CD8-positive, alpha-beta memory T cell (primary cell): Measurements from ENCODE around the gene ANXA6. TPM values are rescaled to one million over a fixed set of nuclear protein-coding genes. Genes with fewer than 3 reads are reported as not detected.

ENCODE experiments used
- CTCF ChIA-PET: fragments of 350-600 bp; sonication (Branson Sonifier 250); formaldehyde crosslinking; loops from one replicate; lab custom pipeline; 2021; ENCODE audit warnings: antibody characterized with exemption; lab: Charles Lee
- POLR2A ChIA-PET: fragments of 350-600 bp; sonication (Branson Sonifier 250); formaldehyde crosslinking; loops from one replicate; lab custom pipeline; 2021; ENCODE audit warnings: antibody characterized with exemption; lab: Charles Lee
- DNase-seq, 5 donors: peaks; one replicate each; pipeline versions ENCODE4 v3.0.0 to v3.0.0-alpha.2; 2020 to 2022; ENCODE audit warnings: mixed read lengths in 1 of 5
- H3K27ac ChIP-seq: one replicate; pipeline ENCODE4 v1.7.0; 2013; ENCODE audit warnings: low read depth, mild to moderate bottlenecking, low read length, moderate library complexity
- H3K27me3 ChIP-seq: 2 replicates; pipeline ENCODE4 v1.7.0; 2013; ENCODE audit warnings: low read length, mild to moderate bottlenecking; ENCODE audit not compliant: insufficient read depth, poor library complexity, severe bottlenecking
- H3K36me3 ChIP-seq: 2 replicates; pipeline ENCODE4 v1.7.0; 2013; ENCODE audit warnings: mild to moderate bottlenecking, low read length, moderate library complexity; ENCODE audit not compliant: insufficient read depth
- H3K4me1 ChIP-seq: 2 replicates; pipeline ENCODE4 v1.7.0; 2013; ENCODE audit warnings: mild to moderate bottlenecking, low read length, moderate library complexity; ENCODE audit not compliant: insufficient read depth
- H3K4me3 ChIP-seq: 2 replicates; pipeline ENCODE4 v1.7.0; 2013; ENCODE audit warnings: mild to moderate bottlenecking, low read length
- H3K9me3 ChIP-seq: 2 replicates; pipeline ENCODE4 v1.7.0; 2013; ENCODE audit warnings: mild to moderate bottlenecking, low read length
- H3K27ac Mint-ChIP-seq, 8 donors: one replicate each; pipeline ENCODE4 v1.8.0; 2020 to 2021; ENCODE audit warnings: mixed read lengths in 8 of 8, mild to moderate bottlenecking in 6 of 8, inconsistent platforms in 3 of 8, moderate library complexity in 3 of 8
- H3K27me3 Mint-ChIP-seq, 2 donors: one replicate each; pipeline ENCODE4 v1.8.0; 2020 to 2021; ENCODE audit warnings: mixed read lengths in 2 of 2, mild to moderate bottlenecking in 1 of 2, moderate library complexity in 1 of 2
- H3K36me3 Mint-ChIP-seq, 3 donors: one replicate each; pipeline ENCODE4 v1.8.0; 2020 to 2021; ENCODE audit warnings: mixed read lengths in 3 of 3, inconsistent platforms in 1 of 3, mild to moderate bottlenecking in 1 of 3
- H3K4me1 Mint-ChIP-seq, 3 donors: one replicate each; pipeline ENCODE4 v1.8.0; 2020 to 2021; ENCODE audit warnings: mixed read lengths in 3 of 3, inconsistent platforms in 1 of 3, mild to moderate bottlenecking in 1 of 3
- H3K4me3 Mint-ChIP-seq, 7 donors: one replicate each; pipeline ENCODE4 v1.8.0; 2020 to 2021; ENCODE audit warnings: mixed read lengths in 7 of 7, mild to moderate bottlenecking in 6 of 7, moderate library complexity in 4 of 7, inconsistent platforms in 2 of 7
- H3K9me3 Mint-ChIP-seq, 5 donors: one replicate each; pipeline ENCODE4 v1.8.0; 2020 to 2022; ENCODE audit warnings: mixed read lengths in 5 of 5, mild to moderate bottlenecking in 3 of 5, moderate library complexity in 2 of 5, inconsistent platforms in 1 of 5
- polyA plus RNA-seq: library from polyadenylated mRNA; unstranded; fragments of 300-500 nt; fragmentation: Illumina TruSeq; gene quantifications from one replicate; pipeline ENCODE4 v1.2.3, GENCODE V29; 2021
- total RNA-seq, 2 experiments: library from RNA; stranded (reverse); gene quantifications; one replicate each; pipeline ENCODE4 v1.2.3, GENCODE V29; 2021

ANXA6 gene
- total and polyA plus RNA-seq, 3 experiments from 2014 or later: 351 to 459 (median 452) TPM

DNA sequence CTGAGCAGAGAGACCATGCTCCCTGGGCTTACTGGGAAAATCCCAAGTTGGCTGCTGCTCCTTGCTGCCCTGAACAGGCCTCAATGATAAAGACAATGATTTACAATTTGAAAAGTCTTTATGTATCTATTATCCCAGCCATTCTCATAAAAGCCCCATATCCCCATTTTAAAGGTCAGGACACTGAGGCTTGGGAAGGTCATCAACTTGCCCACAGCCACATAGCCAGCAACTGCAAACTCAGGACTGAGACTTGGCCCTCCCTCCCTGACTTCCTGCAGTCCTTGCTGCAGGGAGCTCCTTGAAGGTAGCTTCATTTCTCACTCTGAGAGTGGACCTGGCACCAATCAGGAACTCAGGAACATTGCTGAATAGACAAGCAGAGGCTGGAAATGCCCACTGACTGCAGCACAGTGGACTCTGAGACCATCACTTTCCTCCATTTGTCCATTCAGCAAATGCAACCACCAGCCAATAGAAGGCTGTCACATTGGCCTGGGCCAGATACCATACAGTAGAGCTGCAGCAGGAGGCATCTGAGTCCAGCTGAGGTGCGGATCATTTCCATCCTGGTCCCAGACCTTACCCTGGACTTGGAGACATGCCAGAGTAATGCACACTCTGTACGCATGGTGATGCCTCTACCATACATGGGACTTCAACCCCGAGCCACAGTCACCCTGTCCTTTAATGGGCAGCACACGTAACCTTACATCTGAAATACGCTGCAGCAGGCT is 95.0 kb downstream of the ANXA6 start:
- H3K36me3 ChIP-seq: peaks cover 65% of the 10 kb centered on the region
- H3K27ac ChIP-seq: no peak overlapping the region
- DNase-seq: no peak
- peaks cover 30 to 70% (median 37%) of the 10 kb centered on the region in 3 donors for H3K4me1 Mint-ChIP-seq
- H3K27ac Mint-ChIP-seq: peak overlapping the region in 3 of 8 donors; percentile 17 to 42 (median 21)
- H3K4me1 ChIP-seq: peaks cover 25% of the 10 kb centered on the region
- H3K9me3 ChIP-seq: no peaks in the 10 kb centered on the region
- H3K36me3 Mint-ChIP-seq: peaks cover 0 to 99% (median 6%) of the 10 kb centered on the region in 3 donors
- H3K9me3 Mint-ChIP-seq: peaks cover 0 to 4% (median 0%) of the 10 kb centered on the region in 5 donors
- CTCF ChIA-PET: interaction anchor here (0.8 to 1.1 kb wide), 4 partner anchors 11 to 52 kb away, joined by 3 to 6 read pairs (median 4); no protein-coding TSS in a partner anchor
- POLR2A ChIA-PET: no interaction called here
- no peak overlapping the region for H3K4me3 ChIP-seq
- no peaks in the 10 kb centered on the region for H3K27me3 Mint-ChIP-seq
- no peak overlapping the region for H3K4me3 Mint-ChIP-seq
- no peaks in the 10 kb centered on the region for H3K27me3 ChIP-seq

- CTCF ChIA-PET: interaction anchor here (0.8 to 2.1 kb wide), 3 partner anchors 13 to 54 kb away, joined by 3 to 11 read pairs (median 5); no protein-coding TSS in a partner anchor
- Mint-ChIP-seq H3K4me1 (peaks cover 18 to 57% (median 18%) of the 10 kb centered on the region in 3 donors), H3K27ac (peak overlapping the region in 7 of 8 donors; percentile 35 to 94 (median 50)), H3K9me3 (peaks cover 0 to 4% (median 0%) of the 10 kb centered on the region in 5 donors), H3K4me3 (no peak overlapping the region), H3K36me3 (peaks cover 0 to 99% (median 8%) of the 10 kb centered on the region in 3 donors), H3K27me3 (no peaks in the 10 kb centered on the region)
- H3K27ac ChIP-seq: no peak overlapping the region
- POLR2A ChIA-PET: no interaction called here
- H3K4me1 ChIP-seq: peaks cover 8% of the 10 kb centered on the region
- no peaks in the 10 kb centered on the region for H3K9me3 ChIP-seq
- H3K4me3 ChIP-seq: no peak overlapping the region
- peaks cover 63% of the 10 kb centered on the region for H3K36me3 ChIP-seq
- DNase-seq: no peak
- no peaks in the 10 kb centered on the region for H3K27me3 ChIP-seq
These were observed 96.8 kb downstream of the ANXA6 start for GRCh38 chr5:151060742-151061141.

GRCh38 chr5:151058891-151059489 is 98.6 kb downstream of the ANXA6 start:
- peaks cover 8% of the 10 kb centered on the region for H3K4me1 ChIP-seq
- H3K27ac ChIP-seq: no peak overlapping the region
- CTCF ChIA-PET: interaction anchor here (1.8 to 14.1 kb wide), 3 partner anchors 11 to 106 kb away, joined by 5 to 267 read pairs (median 5); no protein-coding TSS in a partner anchor
- no peak for DNase-seq
- H3K27me3 ChIP-seq: no peaks in the 10 kb centered on the region
- Mint-ChIP-seq H3K27me3 (no peaks in the 10 kb centered on the region), H3K9me3 (peaks cover 0 to 4% (median 0%) of the 10 kb centered on the region in 5 donors), H3K4me3 (peak overlapping the region in 2 of 7 donors; percentile 11 to 88), H3K36me3 (peaks cover 0 to 99% (median 11%) of the 10 kb centered on the region in 3 donors), H3K27ac (peak overlapping the region; percentile 10 to 95 (median 81)), H3K4me1 (peaks cover 11 to 44% (median 17%) of the 10 kb centered on the region in 3 donors)
- no peak overlapping the region for H3K4me3 ChIP-seq
- POLR2A ChIA-PET: no interaction called here
- H3K9me3 ChIP-seq: no peaks in the 10 kb centered on the region
- H3K36me3 ChIP-seq: peaks cover 72% of the 10 kb centered on the region

DNA sequence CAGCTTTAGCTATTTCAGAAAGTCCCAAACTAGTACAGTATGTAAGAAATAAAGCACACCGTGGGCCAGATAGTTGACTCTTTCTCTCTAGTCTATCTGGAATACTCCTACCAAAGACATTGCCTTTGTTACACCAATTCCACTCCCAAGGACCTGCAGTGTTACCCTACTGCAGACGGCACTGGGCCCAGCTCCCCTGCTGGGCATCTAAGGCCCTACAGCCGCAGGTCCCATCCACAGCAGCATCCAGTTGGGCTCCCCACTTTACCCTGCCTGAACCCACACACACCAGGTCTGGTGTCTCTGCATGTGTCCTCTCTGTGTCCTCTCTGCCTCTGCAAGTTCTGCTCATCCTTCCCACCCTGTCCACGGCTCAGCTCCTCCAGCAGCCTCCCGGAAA is 99.3 kb downstream of the ANXA6 start:
- Histone ChIP-seq H3K4me3 (no peak overlapping the region), H3K27ac (no peak overlapping the region), H3K4me1 (peaks cover 8% of the 10 kb centered on the region), H3K27me3 (no peaks in the 10 kb centered on the region), H3K9me3 (no peaks in the 10 kb centered on the region), H3K36me3 (peaks cover 76% of the 10 kb centered on the region)
- Mint-ChIP-seq H3K27ac (peak overlapping the region in 2 of 8 donors; percentile 58 to 94), H3K9me3 (peaks cover 0 to 4% (median 0%) of the 10 kb centered on the region in 5 donors), H3K27me3 (no peaks in the 10 kb centered on the region), H3K36me3 (peaks cover 0 to 98% (median 11%) of the 10 kb centered on the region in 3 donors), H3K4me1 (peaks cover 14 to 45% (median 16%) of the 10 kb centered on the region in 3 donors), H3K4me3 (no peak overlapping the region)
- CTCF ChIA-PET: interaction anchor here (1.8 to 14.1 kb wide), 2 partner anchors 60 to 107 kb away, joined by 5 to 267 read pairs; no protein-coding TSS in a partner anchor
- POLR2A ChIA-PET: no interaction called here
- no peak for DNase-seq

DNA sequence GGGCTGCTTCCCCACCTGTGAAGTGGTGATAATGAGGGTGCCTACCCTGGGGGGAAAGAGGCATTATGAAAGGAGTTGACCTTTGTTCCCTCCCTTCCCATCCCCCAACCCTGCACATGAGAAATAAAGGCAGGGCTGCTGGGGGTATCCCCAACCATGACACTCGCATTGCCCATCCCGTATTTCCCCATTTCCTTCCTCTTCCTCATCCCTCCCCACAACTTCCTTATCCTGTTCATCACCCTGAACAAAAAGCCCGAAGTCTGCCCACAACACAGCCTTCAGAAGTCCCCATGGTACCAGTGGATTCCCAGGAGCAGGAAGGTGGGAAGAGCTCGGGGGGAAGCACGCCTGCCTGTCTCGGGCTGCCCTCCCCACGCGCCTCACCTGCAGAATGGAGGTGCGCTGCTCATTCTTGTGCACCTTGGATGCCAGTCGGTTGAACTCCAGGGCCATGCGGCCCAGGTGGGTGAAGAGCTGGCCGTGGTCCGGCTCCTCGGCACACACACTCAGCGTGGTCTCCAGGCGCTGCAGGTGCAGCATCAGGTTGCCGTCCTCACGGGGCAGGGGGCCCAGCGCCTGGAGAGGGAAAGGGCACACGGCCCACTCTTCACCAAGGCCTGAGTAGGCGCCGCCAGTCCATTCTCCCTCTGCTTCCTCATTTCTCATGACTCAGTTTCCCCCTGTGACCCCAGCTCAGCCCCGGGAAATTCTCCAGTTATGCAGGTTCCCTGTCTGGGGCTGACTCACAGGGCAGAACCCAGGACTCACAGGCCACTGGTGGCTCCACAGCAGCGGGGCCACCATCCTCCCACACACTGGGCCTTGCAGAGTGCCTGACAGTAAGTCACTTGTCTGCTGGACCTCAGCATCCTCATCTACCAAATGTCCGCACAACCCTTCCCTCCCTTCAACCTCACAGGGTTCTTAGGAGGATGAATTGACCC is 100.9 kb downstream of the ANXA6 start:
- POLR2A ChIA-PET: no interaction called here
- Mint-ChIP-seq H3K27ac (peak overlapping the region in 4 of 8 donors; percentile 5 to 68 (median 31)), H3K4me3 (no peak overlapping the region), H3K36me3 (peaks cover 0 to 96% (median 16%) of the 10 kb centered on the region in 3 donors), H3K9me3 (peaks cover 0 to 4% (median 0%) of the 10 kb centered on the region in 5 donors), H3K4me1 (peaks cover 15 to 37% (median 21%) of the 10 kb centered on the region in 3 donors), H3K27me3 (no peaks in the 10 kb centered on the region)
- no peak overlapping the region for H3K27ac ChIP-seq
- CTCF ChIA-PET: interaction anchor here (1.1 to 14.1 kb wide), 2 partner anchors 34 to 61 kb away, joined by 3 to 267 read pairs; no protein-coding TSS in a partner anchor
- no peaks in the 10 kb centered on the region for H3K9me3 ChIP-seq
- H3K36me3 ChIP-seq: peaks cover 65% of the 10 kb centered on the region
- no peak overlapping the region for H3K4me3 ChIP-seq
- no peak for DNase-seq
- H3K4me1 ChIP-seq: peaks cover 8% of the 10 kb centered on the region
- H3K27me3 ChIP-seq: no peaks in the 10 kb centered on the region

GRCh38 chr5:151055336-151055735 is 102.2 kb downstream of the ANXA6 start:
- no peak overlapping the region for H3K4me3 Mint-ChIP-seq
- Histone ChIP-seq H3K36me3 (peaks cover 60% of the 10 kb centered on the region), H3K27ac (no peak overlapping the region), H3K4me1 (peaks cover 5% of the 10 kb centered on the region), H3K4me3 (no peak overlapping the region), H3K27me3 (no peaks in the 10 kb centered on the region), H3K9me3 (no peaks in the 10 kb centered on the region)
- H3K36me3 Mint-ChIP-seq: peaks cover 0 to 93% (median 18%) of the 10 kb centered on the region in 3 donors
- CTCF ChIA-PET: interaction anchor here (0.9 to 14.1 kb wide), 3 partner anchors 41 to 63 kb away, joined by 3 to 267 read pairs (median 3); no protein-coding TSS in a partner anchor
- H3K4me1 Mint-ChIP-seq: peaks cover 15 to 34% (median 24%) of the 10 kb centered on the region in 3 donors
- POLR2A ChIA-PET: no interaction called here
- peak overlapping the region in 3 of 8 donors; percentile 27 to 33 (median 29) for H3K27ac Mint-ChIP-seq
- peaks cover 0 to 4% (median 0%) of the 10 kb centered on the region in 5 donors for H3K9me3 Mint-ChIP-seq
- DNase-seq: no peak
- H3K27me3 Mint-ChIP-seq: no peaks in the 10 kb centered on the region

GRCh38 chr5:151054709-151055108 is 102.9 kb downstream of the ANXA6 start:
- H3K4me1 ChIP-seq: no peaks in the 10 kb centered on the region
- Mint-ChIP-seq H3K27ac (peak overlapping the region in 2 of 8 donors; percentile 15 to 66), H3K9me3 (peaks cover 0 to 3% (median 0%) of the 10 kb centered on the region in 5 donors), H3K36me3 (peaks cover 0 to 93% (median 18%) of the 10 kb centered on the region in 3 donors), H3K4me3 (no peak overlapping the region), H3K4me1 (peaks cover 11 to 28% (median 21%) of the 10 kb centered on the region in 3 donors), H3K27me3 (no peaks in the 10 kb centered on the region)
- H3K27ac ChIP-seq: no peak overlapping the region
- ChIA-PET POLR2A (no interaction called here), CTCF (interaction anchor here (0.7 to 14.1 kb wide), 4 partner anchors 42 to 184 kb away, joined by 3 to 267 read pairs (median 3); no protein-coding TSS in a partner anchor)
- no peaks in the 10 kb centered on the region for H3K27me3 ChIP-seq
- peaks cover 64% of the 10 kb centered on the region for H3K36me3 ChIP-seq
- H3K4me3 ChIP-seq: no peak overlapping the region
- no peaks in the 10 kb centered on the region for H3K9me3 ChIP-seq
- DNase-seq: no peak
